Stomach smooth muscle (tissue), 2 donors: Measurements from ENCODE around the gene EML3.
A peak's percentile ranks its signal among the peaks of the same experiment; 100 is the strongest.
"Not testable (repeated sequence)": the region's sequence is repeated elsewhere in the genome, so short reads cannot be mapped to it uniquely, and the experiment has no call there.

Experiments
- H3K27ac ChIP-seq: one replicate; pipeline ENCODE4 v1.7.0; 2013; ENCODE audit warnings: mild to moderate bottlenecking, low read length, inconsistent platforms
- H3K27me3 ChIP-seq, 2 donors: one replicate each; pipeline ENCODE4 v1.7.0; 2013; ENCODE audit warnings: low read length in 2 of 2; ENCODE audit not compliant: insufficient read depth in 2 of 2, control insufficient read depth in 1 of 2
- H3K36me3 ChIP-seq, 2 donors: one replicate each; pipeline ENCODE4 v1.7.0; 2013; ENCODE audit warnings: low read length in 2 of 2; ENCODE audit not compliant: control insufficient read depth in 2 of 2, insufficient read depth in 2 of 2
- H3K4me1 ChIP-seq: one replicate; pipeline ENCODE4 v1.7.0; 2013; ENCODE audit warnings: low read length; ENCODE audit not compliant: control insufficient read depth, insufficient read depth
- H3K4me3 ChIP-seq, 2 donors: one replicate each; pipeline ENCODE4 v1.7.0; 2013; ENCODE audit warnings: low read length in 2 of 2
- H3K9ac ChIP-seq, 2 donors: one replicate each; pipeline ENCODE4 v1.7.0; 2013; ENCODE audit warnings: low read length in 2 of 2, mild to moderate bottlenecking in 1 of 2
- H3K9me3 ChIP-seq, 2 donors: one replicate each; pipeline ENCODE4 v1.7.0; 2013; ENCODE audit warnings: low read length in 2 of 2; ENCODE audit not compliant: control insufficient read depth in 2 of 2
- donor health status: healthy.
- donor health status: Pancreatic carcinoma.

Gene EML3

DNA sequence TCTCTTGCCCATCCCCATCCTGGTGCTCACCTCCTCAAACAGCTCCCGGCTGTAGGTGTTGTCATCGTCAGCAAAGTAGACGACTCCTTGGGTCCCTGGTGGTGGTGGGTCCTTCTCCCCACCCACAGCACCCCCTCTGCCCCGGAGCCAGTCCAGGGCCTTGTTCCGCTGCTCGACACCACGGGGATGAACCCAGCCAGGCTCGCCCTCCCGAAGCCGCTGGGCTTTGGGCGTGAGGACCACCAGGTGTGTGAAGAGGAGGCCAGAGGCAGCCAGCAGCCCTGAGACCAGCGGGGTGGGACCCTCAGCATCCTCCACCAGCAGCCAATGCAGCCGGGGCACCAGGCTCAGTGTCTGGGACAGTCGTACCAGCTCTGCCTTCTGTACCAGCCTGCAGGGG, 4.4 kb upstream of the EML3 start:
- not testable (repeated sequence) for H3K9ac ChIP-seq, H3K27ac ChIP-seq, H3K27me3 ChIP-seq, H3K9me3 ChIP-seq, H3K36me3 ChIP-seq, H3K4me3 ChIP-seq
- peaks cover 24% of the 10 kb centered on the region for H3K4me1 ChIP-seq

DNA sequence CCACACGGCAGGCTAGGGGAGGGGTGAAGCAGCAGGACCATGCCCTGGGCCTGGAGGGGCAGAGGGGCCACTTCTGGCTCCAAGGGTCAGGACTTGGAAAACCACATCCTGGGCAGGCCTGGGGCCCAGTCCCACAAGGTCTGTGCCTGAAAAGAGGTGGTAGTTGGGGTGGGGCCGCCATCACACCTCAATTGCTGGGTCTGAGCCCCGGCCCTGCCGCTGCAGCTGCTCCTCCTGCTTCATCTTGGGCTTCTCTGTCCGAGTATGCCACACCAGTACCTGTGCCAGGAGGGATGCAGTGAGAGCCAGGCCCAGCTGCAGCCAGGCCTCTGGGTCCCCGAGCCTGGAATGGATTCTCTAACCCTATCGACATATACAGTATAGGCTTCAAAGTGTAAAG, 2.9 kb upstream of the EML3 start:
- peaks cover 0 to 4% of the 10 kb centered on the region in 2 donors for H3K36me3 ChIP-seq
- peaks cover 28% of the 10 kb centered on the region for H3K4me1 ChIP-seq
- H3K9ac ChIP-seq, result no peak overlapping the region
- no peaks in the 10 kb centered on the region for H3K27me3 ChIP-seq
- no peaks in the 10 kb centered on the region for H3K9me3 ChIP-seq
- no peak overlapping the region for H3K27ac ChIP-seq
- H3K4me3 ChIP-seq, result no peak overlapping the region

DNA sequence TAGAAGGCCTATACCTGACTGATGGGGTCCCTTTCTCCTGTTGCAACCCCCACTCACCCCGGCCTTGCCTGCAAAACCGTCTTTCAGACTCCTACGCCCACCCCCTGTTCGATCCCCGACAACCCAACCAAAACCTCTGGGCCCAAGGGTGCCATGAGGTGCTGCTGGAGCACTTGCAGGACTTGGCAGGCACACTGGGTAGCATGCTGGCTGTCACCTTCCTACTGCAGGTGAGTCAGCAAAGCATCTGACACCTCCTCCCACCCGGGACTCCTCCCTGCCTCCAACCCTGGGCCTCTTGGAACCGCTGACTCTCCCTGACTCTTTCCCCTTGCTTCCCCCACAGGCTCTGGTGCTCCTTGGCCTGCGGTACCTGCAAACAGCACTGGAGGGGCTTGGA, 1.7 kb upstream of the EML3 start:
- no peak overlapping the region for H3K9ac ChIP-seq
- H3K4me3 ChIP-seq, result no peak overlapping the region
- no peaks in the 10 kb centered on the region for H3K27me3 ChIP-seq
- peak overlapping the region; percentile 88 for H3K27ac ChIP-seq
- no peaks in the 10 kb centered on the region for H3K9me3 ChIP-seq
- H3K36me3 ChIP-seq, result peaks cover under 1 to 9% of the 10 kb centered on the region in 2 donors
- H3K4me1 ChIP-seq, result peaks cover 31% of the 10 kb centered on the region

DNA sequence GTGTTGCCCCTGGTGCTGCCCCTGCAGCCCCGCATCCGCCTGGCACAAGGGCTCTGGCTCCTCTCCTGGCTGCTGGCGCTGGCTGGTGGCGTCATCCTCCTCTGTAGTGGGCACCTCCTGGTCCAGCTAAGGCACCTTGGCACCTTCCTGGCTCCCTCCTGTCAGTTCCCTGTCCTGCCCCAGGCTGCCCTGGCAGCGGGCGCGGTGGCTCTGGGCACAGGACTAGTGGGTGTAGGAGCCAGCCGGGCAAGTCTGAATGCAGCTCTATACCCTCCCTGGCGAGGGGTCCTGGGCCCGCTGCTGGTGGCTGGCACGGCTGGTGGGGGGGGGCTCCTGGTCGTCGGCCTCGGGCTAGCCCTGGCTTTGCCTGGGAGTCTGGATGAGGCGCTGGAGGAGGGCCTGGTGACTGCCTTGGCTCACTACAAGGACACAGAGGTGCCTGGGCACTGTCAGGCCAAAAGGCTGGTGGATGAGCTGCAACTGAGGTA, 760 bp upstream of the EML3 start:
- Histone ChIP-seq H3K9ac (peak overlapping the region; percentile 55 to 93), H3K4me1 (peaks cover 33% of the 10 kb centered on the region), H3K9me3 (no peaks in the 10 kb centered on the region), H3K27me3 (no peaks in the 10 kb centered on the region), H3K27ac (peak overlapping the region; percentile 88), H3K4me3 (peak overlapping the region; percentile 22 to 87), H3K36me3 (peaks cover 6 to 13% of the 10 kb centered on the region in 2 donors)

DNA sequence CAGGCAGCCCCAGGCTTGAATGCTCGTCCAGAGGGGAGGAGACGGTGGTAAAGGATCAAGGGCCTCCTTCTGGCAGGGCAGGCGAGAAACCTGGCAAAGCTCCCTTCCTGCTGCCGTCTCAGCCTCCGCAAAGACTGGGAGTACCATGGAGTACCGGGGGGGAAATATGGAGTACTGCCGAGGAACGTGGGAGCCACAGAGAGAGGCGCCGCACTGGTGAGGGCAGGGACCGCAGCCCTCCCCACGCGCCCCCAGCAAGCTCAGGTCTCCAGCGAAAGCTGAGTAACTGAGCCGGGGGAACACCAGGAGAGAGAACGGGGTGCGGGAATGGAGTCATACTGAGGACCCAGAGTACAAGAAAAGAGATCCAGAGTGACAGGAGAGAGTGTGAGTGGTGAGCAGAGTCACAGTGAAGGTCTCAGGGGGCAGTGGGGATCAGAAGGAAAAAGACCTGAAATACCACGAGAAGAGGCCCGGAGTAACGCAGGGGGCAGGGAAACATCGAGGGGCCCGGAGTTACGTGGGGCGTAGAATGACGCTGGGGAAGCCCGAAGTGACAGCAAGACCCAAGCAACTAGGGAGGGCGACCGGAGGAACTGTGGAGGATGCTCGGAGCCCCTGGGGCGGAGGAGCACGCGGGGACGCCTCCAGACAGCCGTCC, 740 bp downstream of the EML3 start:
- H3K9ac ChIP-seq, result peak overlapping the region; percentile 86 to 93
- H3K4me1 ChIP-seq, result peaks cover 33% of the 10 kb centered on the region
- H3K36me3 ChIP-seq, result peaks cover 11% of the 10 kb centered on the region in 2 donors
- H3K4me3 ChIP-seq, result peak overlapping the region; percentile 84 to 87
- H3K9me3 ChIP-seq, result no peaks in the 10 kb centered on the region
- H3K27ac ChIP-seq, result peak overlapping the region; percentile 88
- H3K27me3 ChIP-seq, result no peaks in the 10 kb centered on the region

DNA sequence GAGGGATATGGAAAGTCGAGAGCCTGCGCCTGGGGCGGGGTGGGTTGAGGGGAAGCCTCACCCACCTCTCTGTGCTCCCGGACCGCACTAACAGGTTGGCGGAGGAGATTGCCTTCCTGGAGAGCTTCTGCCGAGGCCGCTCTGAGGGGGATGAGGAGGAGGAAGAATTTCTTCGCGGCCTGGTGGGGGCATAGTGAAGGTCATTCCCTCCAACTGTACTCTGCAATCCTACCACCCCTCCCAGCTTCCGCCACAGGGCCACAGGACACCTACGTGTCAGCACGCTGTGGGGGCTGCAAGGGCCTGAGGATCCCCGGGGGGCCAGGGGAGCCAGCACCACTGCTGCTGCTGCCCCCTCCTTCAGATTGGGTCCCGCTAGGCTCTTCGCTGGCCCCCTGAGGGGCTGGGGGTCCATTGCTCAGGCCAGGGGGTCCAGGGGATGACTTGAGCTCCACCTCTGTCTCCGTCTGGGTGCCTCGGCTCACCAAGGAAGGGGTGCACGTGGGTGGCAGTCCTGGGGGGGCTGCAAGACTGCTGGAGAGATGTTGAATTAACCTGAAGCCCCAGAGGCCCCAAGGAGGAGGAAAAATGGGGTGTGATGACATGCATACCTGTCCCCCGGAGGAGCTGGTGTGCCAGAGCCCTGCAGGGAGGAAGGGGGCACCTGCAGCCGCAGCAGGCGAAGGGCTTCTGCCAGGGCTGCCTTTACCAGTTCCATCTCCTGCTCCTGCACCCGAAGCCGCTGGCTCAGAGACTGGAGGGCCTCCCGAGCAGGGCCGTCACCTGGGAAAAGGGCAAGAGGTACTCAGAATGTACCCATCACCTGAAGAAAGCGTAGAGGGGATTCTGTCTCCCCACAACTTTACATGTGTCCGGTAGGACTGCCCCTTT, 1.5 kb downstream of the EML3 start:
- Histone ChIP-seq H3K36me3 (peaks cover 12 to 13% of the 10 kb centered on the region in 2 donors), H3K4me3 (peak overlapping the region; percentile 84 to 87), H3K9me3 (no peaks in the 10 kb centered on the region), H3K9ac (peak overlapping the region; percentile 86 to 93), H3K4me1 (peaks cover 33% of the 10 kb centered on the region), H3K27ac (peak overlapping the region; percentile 88), H3K27me3 (no peaks in the 10 kb centered on the region)

DNA sequence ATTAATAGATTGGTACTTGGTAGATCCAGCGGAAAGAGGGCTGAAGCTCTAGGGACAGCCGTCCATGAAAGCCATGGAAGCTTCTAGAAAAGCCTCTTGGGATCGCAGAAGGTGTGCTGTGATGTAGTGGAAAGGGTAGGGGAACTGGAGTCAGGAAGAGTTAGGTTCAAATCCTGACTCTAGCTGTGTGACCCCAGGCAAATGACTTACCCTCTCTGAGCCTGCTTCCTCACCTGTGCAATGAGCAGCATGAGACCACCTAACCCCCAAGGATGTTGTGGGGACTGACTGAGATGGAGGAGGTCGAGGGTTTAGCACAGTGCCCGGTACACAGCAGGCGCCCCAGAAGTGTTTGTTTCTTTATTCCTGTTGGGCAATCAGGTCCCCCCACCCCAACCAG, 2.2 kb downstream of the EML3 start:
- H3K9me3 ChIP-seq, result no peaks in the 10 kb centered on the region
- no peak overlapping the region for H3K27ac ChIP-seq
- H3K4me1 ChIP-seq, result peaks cover 35% of the 10 kb centered on the region
- no peak overlapping the region for H3K9ac ChIP-seq
- no peaks in the 10 kb centered on the region for H3K27me3 ChIP-seq
- no peak overlapping the region for H3K4me3 ChIP-seq
- H3K36me3 ChIP-seq, result peaks cover 14 to 18% of the 10 kb centered on the region in 2 donors

DNA sequence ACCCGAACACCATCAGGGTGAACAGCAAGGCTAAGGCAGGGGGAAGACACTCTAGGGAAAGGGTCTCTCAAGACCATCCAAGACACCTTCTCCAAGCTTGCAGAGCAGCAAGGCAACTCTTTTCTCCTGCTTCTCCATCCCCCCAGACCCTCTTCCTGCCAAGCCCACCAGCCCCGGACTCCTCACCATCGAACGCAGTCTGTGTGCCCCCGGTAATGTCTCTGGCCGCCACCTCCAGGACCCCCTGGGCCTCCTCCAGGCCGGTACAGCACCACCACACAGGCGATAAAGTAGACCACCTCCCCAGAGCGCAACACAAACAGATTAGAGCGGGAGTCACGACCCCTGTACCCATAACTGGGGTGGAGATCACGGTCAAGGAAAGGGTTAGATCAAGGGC, 3.8 kb downstream of the EML3 start:
- H3K4me1 ChIP-seq, result peaks cover 36% of the 10 kb centered on the region
- H3K9me3 ChIP-seq, result no peaks in the 10 kb centered on the region
- H3K9ac ChIP-seq, result peak overlapping the region in 1 of 2 donors; percentile 5
- H3K27me3 ChIP-seq, result no peaks in the 10 kb centered on the region
- peaks cover 14 to 16% of the 10 kb centered on the region in 2 donors for H3K36me3 ChIP-seq
- no peak overlapping the region for H3K27ac ChIP-seq
- no peak overlapping the region for H3K4me3 ChIP-seq

DNA sequence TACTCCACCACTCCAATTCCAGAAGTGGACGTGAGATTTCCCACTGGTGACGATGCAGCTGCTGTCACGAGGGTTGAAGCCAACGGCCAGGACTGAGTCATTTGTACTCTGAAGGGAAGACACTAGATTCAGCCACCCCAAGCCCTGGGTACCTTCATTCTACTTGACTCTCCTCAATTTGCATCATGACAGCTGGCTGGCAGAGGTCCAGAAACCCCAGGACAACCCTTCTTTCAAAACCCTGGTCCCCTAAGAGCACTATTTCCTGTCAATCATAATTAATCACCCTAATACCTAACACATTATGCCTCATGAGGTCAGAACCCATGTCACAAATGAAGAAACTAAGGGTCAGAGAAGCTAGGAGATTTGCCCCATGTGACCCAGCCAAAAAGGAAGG, 4.9 kb downstream of the EML3 start:
- Histone ChIP-seq H3K4me3 (no peak overlapping the region), H3K36me3 (peaks cover 14 to 16% of the 10 kb centered on the region in 2 donors), H3K9ac (no peak overlapping the region), H3K4me1 (peaks cover 34% of the 10 kb centered on the region), H3K27me3 (no peaks in the 10 kb centered on the region), H3K27ac (no peak overlapping the region), H3K9me3 (no peaks in the 10 kb centered on the region)

DNA sequence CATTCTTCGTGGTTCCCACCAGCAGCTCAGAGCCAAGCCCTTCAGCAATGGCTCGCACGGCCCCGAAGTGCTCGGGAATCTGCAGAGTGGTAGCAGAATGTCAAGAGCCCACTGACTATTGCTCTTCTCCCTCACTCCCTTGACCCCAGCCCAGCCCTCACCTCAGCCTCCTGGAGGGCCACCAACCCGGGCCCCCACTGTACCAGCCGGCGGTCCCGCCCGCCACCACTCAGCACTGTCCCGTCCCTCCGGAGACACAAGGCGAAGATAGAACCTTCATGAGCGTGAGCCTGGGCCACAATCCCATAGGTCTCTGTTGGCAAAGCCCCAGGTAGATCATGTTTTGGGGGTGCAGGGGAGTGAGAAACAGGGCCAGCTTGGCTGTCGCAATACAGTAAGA, 6.7 kb downstream of the EML3 start:
- peaks cover 33% of the 10 kb centered on the region for H3K4me1 ChIP-seq
- H3K36me3 ChIP-seq, result peaks cover 14 to 16% of the 10 kb centered on the region in 2 donors
- no peak overlapping the region for H3K27ac ChIP-seq
- H3K27me3 ChIP-seq, result no peaks in the 10 kb centered on the region
- H3K9me3 ChIP-seq, result no peaks in the 10 kb centered on the region
- no peak overlapping the region for H3K4me3 ChIP-seq
- no peak overlapping the region for H3K9ac ChIP-seq
